ENCODE data around the gene OR13J1. TPM values are rescaled to one million over a fixed set of nuclear protein-coding genes. Genes with fewer than 3 reads are reported as not detected.

OR13J1 gene
- total RNA-seq, 1 donor, result not detected

- TF ChIP-seq CTCF (IDR thresholded peaks at IDR 0.05; ENCODE audit: insufficient read depth, low read length), result no peak
- no peak for DNase-seq (ENCODE audit: low read depth)
- no peak overlapping the region for H3K4me3 ChIP-seq (ENCODE audit: low read depth, low read length)
Measured at GRCh38 chr9:35832814-35833213, 37.4 kb downstream of the OR13J1 start.

GRCh38 chr9:35831040-35831439 lies 39.2 kb downstream of the OR13J1 start:
- TF ChIP-seq CTCF (IDR thresholded peaks at IDR 0.05; ENCODE audit: insufficient read depth, low read length), result no peak
- H3K4me3 ChIP-seq (ENCODE audit: low read depth, low read length), result no peak overlapping the region
- DNase-seq (ENCODE audit: low read depth), result no peak

- no peak for DNase-seq (ENCODE audit: low read depth)
- TF ChIP-seq CTCF (IDR thresholded peaks at IDR 0.05; ENCODE audit: insufficient read depth, low read length), result no peak
- peak overlapping the region; percentile 76 for H3K4me3 ChIP-seq (ENCODE audit: low read depth, low read length)
Measured at GRCh38 chr9:35829764-35830096, 40.5 kb downstream of the OR13J1 start.

GRCh38 chr9:35829084-35829763 lies 41.0 kb downstream of the OR13J1 start, which contains the start of gene TMEM8B:
Gene TMEM8B (plus strand): TSS chr9:35829228. CDS start chr9:35829448, 220 bp downstream.
- H3K4me3 ChIP-seq (ENCODE audit: low read depth, low read length), result peak within 1 kb of the TSS; percentile 76
- TF ChIP-seq CTCF (IDR thresholded peaks at IDR 0.05; ENCODE audit: insufficient read depth, low read length), result no peak
- DNase-seq (ENCODE audit: low read depth), result peak; percentile 82

- TF ChIP-seq CTCF (IDR thresholded peaks at IDR 0.05; ENCODE audit: insufficient read depth, low read length), result no peak
Measured at GRCh38 chr9:35828716-35829083, 41.5 kb downstream of the OR13J1 start, which contains the start of gene FAM221B. Gene FAM221B (minus strand): TSS chr9:35828732. CDS start chr9:35826161, 2,571 bp downstream.

GRCh38 chr9:35827486-35827885 lies 42.7 kb downstream of the OR13J1 start:
- H3K4me3 ChIP-seq (ENCODE audit: low read depth, low read length), result no peak overlapping the region
- TF ChIP-seq CTCF (IDR thresholded peaks at IDR 0.05; ENCODE audit: insufficient read depth, low read length), result no peak
- DNase-seq (ENCODE audit: low read depth), result peak; percentile 68

More at GRCh38 chr9:35828716-35829083, 41.5 kb downstream of the OR13J1 start, which contains the start of gene FAM221B:
- peak; percentile 19 for DNase-seq (ENCODE audit: low read depth)
- H3K4me3 ChIP-seq (ENCODE audit: low read depth, low read length), result peak within 1 kb of the TSS; percentile 76
